MCF 10A (cell line): ENCODE measurements around the gene DOK6. TPM values are rescaled to one million over a fixed set of nuclear protein-coding genes. Genes with fewer than 3 reads are reported as not detected.

Experiments used
- BruUV-seq: library from RNA; stranded (reverse); fragments of 400-500 nt; replicated peaks from 2 replicates; lab custom pipeline; 2021; lab: Mats Ljungman, UMichigan
- CTCF ChIA-PET: fragments of 300-600 bp; sonication (Branson Sonifier 250); formaldehyde crosslinking; extraction: SDS; loops from one replicate; lab custom pipeline; 2021; ENCODE audit warnings: antibody characterized with exemption, inconsistent platforms; lab: Yijun Ruan, JAX
- POLR2A ChIA-PET: fragments of 300-600, 350-650 bp; sonication (Branson Sonifier 250); formaldehyde crosslinking; extraction: SDS; loops from one replicate; lab custom pipeline; 2020; ENCODE audit warnings: antibody characterized with exemption, inconsistent platforms; lab: Yijun Ruan, JAX
- DNase-seq: peaks from one replicate; pipeline ENCODE4 v3.0.0-alpha.2; 2018; ENCODE audit not compliant: unreplicated experiment
- H3K27ac Mint-ChIP-seq: one replicate; pipeline ENCODE4 v1.8.0; 2022; ENCODE audit warnings: mild to moderate bottlenecking, low read depth, mixed read lengths; ENCODE audit not compliant: unreplicated experiment
- H3K27me3 Mint-ChIP-seq: one replicate; pipeline ENCODE4 v1.8.0; 2022; ENCODE audit warnings: mixed read lengths; ENCODE audit not compliant: insufficient read depth, unreplicated experiment
- H3K36me3 Mint-ChIP-seq: one replicate; pipeline ENCODE4 v1.8.0; 2022; ENCODE audit warnings: mild to moderate bottlenecking, moderate library complexity, mixed read lengths; ENCODE audit not compliant: insufficient read depth, unreplicated experiment
- H3K4me1 Mint-ChIP-seq: one replicate; pipeline ENCODE4 v1.8.0; 2022; ENCODE audit warnings: mixed read lengths; ENCODE audit not compliant: insufficient read depth, unreplicated experiment
- H3K4me3 Mint-ChIP-seq: one replicate; pipeline ENCODE4 v1.8.0; 2022; ENCODE audit warnings: mild to moderate bottlenecking, moderate library complexity, mixed read lengths; ENCODE audit not compliant: unreplicated experiment
- H3K9me3 Mint-ChIP-seq: one replicate; pipeline ENCODE4 v1.8.0; 2022; ENCODE audit warnings: mixed read lengths; ENCODE audit not compliant: unreplicated experiment
- intact Hi-C: fragments of 100-400 bp; cut with micrococcal nuclease; formaldehyde crosslinking; loops from 2 replicates; pipeline ENCODE4 v1.14.1; 2022
- total RNA-seq: library from RNA; stranded (reverse); gene quantifications from 2 replicates; pipeline ENCODE4 v1.2.3, GENCODE V29; 2022
- TF ChIP-seq, protein P1 (sequence below): fragments of 200-600 bp; IDR thresholded peaks from one replicate; pipeline ENCODE4 v1.8.0; 2022; ENCODE audit warnings: antibody characterized with exemption, mild to moderate bottlenecking; ENCODE audit not compliant: unreplicated experiment

The DOK6 gene
- total RNA-seq, 1 experiment from 2014 or later: not detected

DNA sequence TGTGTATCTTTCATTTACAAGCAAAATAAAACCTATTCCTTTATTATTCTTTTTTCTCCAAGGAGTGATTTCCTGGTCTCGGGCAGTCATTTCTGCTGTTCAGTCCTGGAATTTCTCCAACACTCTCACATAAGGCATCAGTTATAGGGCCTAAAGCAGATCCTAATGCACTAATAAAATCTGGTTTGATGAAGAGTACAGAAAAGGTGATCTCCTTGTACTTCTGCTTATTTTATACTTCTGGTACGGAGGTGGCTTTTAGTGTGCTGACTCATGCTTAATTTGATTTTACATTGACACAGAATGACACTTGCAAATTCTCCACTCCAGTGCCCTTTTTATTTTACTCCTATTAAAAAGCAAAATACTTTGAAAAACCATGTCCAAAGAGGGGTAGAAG lies 157.4 kb downstream of the DOK6 start:
- no TSS peak for BruUV-seq
- Mint-ChIP-seq H3K4me3 (no peak overlapping the region), H3K27ac (no peak overlapping the region), H3K27me3 (peaks cover 20% of the 10 kb centered on the region), H3K36me3 (no peaks in the 10 kb centered on the region), H3K4me1 (no peaks in the 10 kb centered on the region), H3K9me3 (no peaks in the 10 kb centered on the region)
- no peak for DNase-seq
- TF ChIP-seq, protein P1, sequence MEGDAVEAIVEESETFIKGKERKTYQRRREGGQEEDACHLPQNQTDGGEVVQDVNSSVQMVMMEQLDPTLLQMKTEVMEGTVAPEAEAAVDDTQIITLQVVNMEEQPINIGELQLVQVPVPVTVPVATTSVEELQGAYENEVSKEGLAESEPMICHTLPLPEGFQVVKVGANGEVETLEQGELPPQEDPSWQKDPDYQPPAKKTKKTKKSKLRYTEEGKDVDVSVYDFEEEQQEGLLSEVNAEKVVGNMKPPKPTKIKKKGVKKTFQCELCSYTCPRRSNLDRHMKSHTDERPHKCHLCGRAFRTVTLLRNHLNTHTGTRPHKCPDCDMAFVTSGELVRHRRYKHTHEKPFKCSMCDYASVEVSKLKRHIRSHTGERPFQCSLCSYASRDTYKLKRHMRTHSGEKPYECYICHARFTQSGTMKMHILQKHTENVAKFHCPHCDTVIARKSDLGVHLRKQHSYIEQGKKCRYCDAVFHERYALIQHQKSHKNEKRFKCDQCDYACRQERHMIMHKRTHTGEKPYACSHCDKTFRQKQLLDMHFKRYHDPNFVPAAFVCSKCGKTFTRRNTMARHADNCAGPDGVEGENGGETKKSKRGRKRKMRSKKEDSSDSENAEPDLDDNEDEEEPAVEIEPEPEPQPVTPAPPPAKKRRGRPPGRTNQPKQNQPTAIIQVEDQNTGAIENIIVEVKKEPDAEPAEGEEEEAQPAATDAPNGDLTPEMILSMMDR: no peak
- CTCF ChIA-PET: no interaction called here
- POLR2A ChIA-PET: no interaction called here
- intact Hi-C loops: no loop called here

DNA sequence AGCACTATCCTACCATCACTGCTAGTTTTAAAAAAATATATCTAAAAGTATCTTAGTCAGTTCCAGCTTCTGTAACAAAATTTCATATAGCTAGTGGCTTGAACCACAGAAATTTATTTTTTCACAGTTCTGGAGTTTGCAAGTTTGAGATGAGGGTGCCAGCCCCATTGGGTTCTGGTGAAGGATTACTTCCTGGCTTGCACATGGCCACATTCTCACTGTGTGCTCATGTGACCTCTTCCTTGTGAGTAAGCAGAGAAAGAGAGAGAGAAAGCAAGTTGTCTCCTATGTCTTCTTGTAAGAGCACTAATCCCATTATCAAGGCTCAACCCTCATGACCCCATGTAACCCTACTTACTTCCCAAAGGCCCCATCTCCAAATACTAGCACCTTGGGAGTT lies 158.9 kb downstream of the DOK6 start:
- CTCF ChIA-PET: interaction anchor here (0.6 kb wide), 1 partner anchor 562 kb away, joined by 3 read pairs; no protein-coding TSS in a partner anchor
- POLR2A ChIA-PET: no interaction called here
- TF ChIP-seq, protein P1: no peak
- DNase-seq: no peak
- intact Hi-C loops: no loop called here
- no peak overlapping the region for H3K27ac Mint-ChIP-seq
- H3K9me3 Mint-ChIP-seq: no peaks in the 10 kb centered on the region
- H3K27me3 Mint-ChIP-seq: peaks cover 20% of the 10 kb centered on the region
- no TSS peak for BruUV-seq
- H3K4me1 Mint-ChIP-seq: no peaks in the 10 kb centered on the region
- H3K36me3 Mint-ChIP-seq: no peaks in the 10 kb centered on the region
- H3K4me3 Mint-ChIP-seq: no peak overlapping the region

DNA sequence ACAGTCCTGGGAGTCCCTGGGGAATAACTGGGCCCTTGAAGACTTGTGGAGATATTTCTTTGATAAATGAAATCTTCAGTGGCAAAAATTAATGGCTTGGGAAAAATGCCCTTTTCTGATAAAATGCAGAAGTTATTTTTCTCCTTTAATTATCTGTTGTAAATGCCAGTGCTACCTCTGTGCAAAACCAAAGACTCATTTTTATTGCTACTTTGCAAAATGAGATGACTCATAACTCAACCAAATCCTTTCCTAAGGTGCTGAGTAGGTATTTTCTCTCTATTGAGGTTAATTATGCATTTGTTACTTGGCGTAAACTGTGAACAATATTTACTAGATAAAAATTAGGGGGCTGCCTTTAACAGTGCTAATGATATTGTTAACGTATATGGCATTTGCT lies 163.9 kb downstream of the DOK6 start:
- Mint-ChIP-seq H3K9me3 (peaks cover 7% of the 10 kb centered on the region), H3K4me1 (peaks cover 7% of the 10 kb centered on the region), H3K27ac (no peak overlapping the region), H3K4me3 (no peak overlapping the region), H3K36me3 (no peaks in the 10 kb centered on the region), H3K27me3 (peaks cover under 1% of the 10 kb centered on the region)
- CTCF ChIA-PET: no interaction called here
- no peak for DNase-seq
- BruUV-seq: no TSS peak
- TF ChIP-seq, protein P1: no peak
- POLR2A ChIA-PET: no interaction called here
- intact Hi-C loops: no loop called here

DNA sequence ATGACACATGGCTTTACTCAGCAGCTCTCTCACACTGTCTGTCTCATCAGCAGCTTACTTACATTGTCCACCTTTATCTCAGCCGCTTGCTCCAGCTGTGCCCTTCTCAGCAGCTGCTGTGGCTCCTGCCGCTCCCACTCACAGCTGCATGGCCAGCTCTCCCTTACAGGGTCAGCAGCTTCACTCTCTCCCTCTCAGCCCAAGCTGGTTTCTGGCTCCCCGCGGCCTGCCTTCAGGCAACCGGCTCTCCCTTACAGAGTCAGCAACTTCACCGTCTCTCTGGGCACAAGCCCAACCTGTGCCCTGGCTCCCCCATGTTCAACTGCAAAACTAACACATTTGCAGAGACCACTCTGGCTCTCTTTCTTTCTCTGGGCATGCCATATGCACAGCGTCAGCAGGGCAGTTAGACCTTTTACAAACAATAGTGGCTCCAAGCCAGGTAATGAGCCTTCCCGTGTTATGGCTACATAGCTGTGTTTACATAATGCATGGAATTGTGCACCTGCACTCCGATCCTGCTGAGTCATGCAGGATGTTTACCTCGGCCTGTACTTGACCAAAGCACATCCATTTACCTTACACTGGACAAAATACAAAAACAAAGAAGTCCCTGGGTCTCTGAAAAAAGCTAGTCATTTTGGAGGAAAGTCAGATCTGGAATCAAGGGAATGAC lies 167.3 kb downstream of the DOK6 start:
- intact Hi-C loops: no loop called here
- peak; percentile 40 for DNase-seq
- POLR2A ChIA-PET: no interaction called here
- CTCF ChIA-PET: interaction anchor here (0.8 kb wide), 1 partner anchor 28 kb away, joined by 3 read pairs; no protein-coding TSS in a partner anchor
- no TSS peak for BruUV-seq
- H3K27me3 Mint-ChIP-seq: peaks cover 26% of the 10 kb centered on the region
- peaks cover 7% of the 10 kb centered on the region for H3K9me3 Mint-ChIP-seq
- no peak overlapping the region for H3K27ac Mint-ChIP-seq
- no peak overlapping the region for H3K4me3 Mint-ChIP-seq
- no peaks in the 10 kb centered on the region for H3K36me3 Mint-ChIP-seq
- TF ChIP-seq, protein P1: no peak
- peaks cover 7% of the 10 kb centered on the region for H3K4me1 Mint-ChIP-seq
